Measurements from ENCODE around the gene PTPRK. TPM values are rescaled to one million over a fixed set of nuclear protein-coding genes. Genes with fewer than 3 reads are reported as not detected.

Gene PTPRK
- total and polyA plus RNA-seq, 12 donors = 7.5 to 47.7 (median 35.7) TPM

DNA sequence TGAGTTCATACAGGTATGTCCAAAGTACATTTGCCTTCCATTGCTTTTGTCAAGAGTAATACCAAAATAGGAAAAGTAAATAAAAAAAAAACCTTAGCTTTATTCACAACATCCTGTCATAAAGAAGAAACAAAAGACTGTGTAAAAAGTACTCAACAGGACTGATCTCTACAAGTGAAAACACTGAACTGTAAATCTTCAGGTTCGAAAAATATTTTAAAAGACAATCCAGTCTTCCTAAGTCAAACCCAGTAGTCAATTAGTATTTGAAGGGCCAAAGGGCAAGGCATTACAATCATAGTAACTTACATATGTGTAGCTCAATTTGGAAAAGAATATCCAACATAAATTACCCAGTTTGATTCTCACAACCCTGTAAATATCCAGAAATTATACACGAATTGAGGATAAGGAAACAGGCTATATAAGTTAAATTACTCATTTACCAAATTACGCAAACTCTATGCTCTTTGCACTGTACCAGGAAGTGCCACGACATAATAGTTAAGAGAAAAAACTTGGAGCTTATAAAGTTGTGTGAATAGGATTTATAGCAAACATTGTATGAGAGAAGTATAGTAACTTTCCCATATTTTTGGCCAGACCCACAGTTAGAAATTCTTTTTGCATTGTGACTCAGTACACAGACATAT is 21.2 kb downstream of the PTPRK start:
- TF ChIP-seq, protein P1, sequence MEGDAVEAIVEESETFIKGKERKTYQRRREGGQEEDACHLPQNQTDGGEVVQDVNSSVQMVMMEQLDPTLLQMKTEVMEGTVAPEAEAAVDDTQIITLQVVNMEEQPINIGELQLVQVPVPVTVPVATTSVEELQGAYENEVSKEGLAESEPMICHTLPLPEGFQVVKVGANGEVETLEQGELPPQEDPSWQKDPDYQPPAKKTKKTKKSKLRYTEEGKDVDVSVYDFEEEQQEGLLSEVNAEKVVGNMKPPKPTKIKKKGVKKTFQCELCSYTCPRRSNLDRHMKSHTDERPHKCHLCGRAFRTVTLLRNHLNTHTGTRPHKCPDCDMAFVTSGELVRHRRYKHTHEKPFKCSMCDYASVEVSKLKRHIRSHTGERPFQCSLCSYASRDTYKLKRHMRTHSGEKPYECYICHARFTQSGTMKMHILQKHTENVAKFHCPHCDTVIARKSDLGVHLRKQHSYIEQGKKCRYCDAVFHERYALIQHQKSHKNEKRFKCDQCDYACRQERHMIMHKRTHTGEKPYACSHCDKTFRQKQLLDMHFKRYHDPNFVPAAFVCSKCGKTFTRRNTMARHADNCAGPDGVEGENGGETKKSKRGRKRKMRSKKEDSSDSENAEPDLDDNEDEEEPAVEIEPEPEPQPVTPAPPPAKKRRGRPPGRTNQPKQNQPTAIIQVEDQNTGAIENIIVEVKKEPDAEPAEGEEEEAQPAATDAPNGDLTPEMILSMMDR (IDR thresholded peaks at IDR 0.05) = no peak
- no peak overlapping the region for H3K27ac ChIP-seq
- H3K4me1 ChIP-seq = peaks cover 0 to 46% (median 24%) of the 10 kb centered on the region in 9 donors
- H3K27me3 ChIP-seq = no peaks in the 10 kb centered on the region
- intact Hi-C loops (cut with DNase I) = no loop called here
- no peak for ATAC-seq
- no peaks in the 10 kb centered on the region for H3K9me3 ChIP-seq
- no peak for DNase-seq
- H3K4me3 ChIP-seq = no peak overlapping the region
- no peaks in the 10 kb centered on the region for H3K36me3 ChIP-seq
- 74 to 80% methylated on average over 4 of the region's 4 CpGs for WGBS, 2 donors

DNA sequence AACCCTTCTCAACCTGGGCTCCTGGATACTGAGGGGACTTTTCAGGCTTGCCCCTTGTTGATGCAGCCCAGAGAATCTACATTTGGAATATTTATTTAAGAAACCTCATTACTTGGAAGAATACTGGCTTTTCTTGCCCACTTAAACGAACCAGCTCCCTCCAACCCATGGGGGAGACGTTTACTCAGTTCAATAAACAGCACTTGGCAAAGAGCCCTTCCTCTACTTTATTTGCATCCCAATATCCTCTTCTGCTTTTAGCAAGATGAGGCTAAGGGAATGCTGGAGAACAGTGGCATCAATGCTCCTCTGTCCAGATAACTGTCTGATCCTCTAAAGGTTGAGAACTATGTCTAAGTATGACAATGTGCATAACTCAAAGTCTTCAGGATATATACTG is 22.2 kb downstream of the PTPRK start:
- TF ChIP-seq, protein P1 (IDR thresholded peaks at IDR 0.05) = no peak
- Histone ChIP-seq H3K36me3 (no peaks in the 10 kb centered on the region), H3K27ac (no peak overlapping the region), H3K9me3 (no peaks in the 10 kb centered on the region), H3K4me3 (no peak overlapping the region), H3K27me3 (no peaks in the 10 kb centered on the region), H3K4me1 (peaks cover 0 to 47% (median 21%) of the 10 kb centered on the region in 9 donors)
- 32 to 38% methylated on average over 2 of the region's 2 CpGs for WGBS, 2 donors
- ATAC-seq (no peak), DNase-seq (no peak)
- intact Hi-C loops (cut with DNase I) = no loop called here

DNA sequence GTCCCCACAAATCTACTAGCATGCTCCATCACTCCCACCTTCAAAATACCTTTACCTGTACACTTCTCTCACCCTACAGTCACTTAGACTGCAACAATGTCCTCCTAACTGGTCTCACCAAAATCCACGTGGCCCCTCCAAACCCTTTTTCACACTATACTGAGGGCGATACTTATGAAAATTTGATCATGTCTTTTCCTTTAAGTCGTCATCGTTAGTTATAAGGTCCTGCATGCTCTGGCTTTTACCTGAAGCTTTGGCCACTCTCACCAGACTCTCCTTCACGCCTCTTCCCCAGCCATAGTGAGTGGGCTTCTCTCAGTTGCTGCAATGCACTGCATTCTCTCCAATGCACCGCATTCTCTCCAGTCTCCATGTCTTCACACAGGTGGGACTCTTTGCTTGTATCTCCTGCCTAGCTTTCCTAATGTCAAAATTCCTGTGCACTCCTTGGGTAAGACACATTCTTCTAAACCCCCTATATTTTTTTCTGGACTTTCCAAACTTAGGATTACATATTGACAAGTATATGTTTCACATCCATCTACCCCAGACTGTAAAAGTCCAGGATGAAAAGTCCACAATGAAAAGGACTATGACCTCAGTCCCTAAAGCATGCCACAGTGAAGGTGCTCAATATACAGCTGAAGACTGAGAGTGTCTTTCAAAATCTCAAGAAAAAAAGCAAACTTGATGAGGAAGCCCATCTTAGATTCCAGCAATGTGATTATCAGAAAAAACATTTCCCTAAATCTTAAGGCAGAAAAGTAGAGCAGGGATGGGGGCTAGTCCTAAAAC is 24.7 kb downstream of the PTPRK start:
- Histone ChIP-seq H3K27me3 (no peaks in the 10 kb centered on the region), H3K27ac (no peak overlapping the region), H3K4me1 (peaks cover 2 to 64% (median 29%) of the 10 kb centered on the region in 9 donors), H3K36me3 (no peaks in the 10 kb centered on the region), H3K9me3 (no peaks in the 10 kb centered on the region), H3K4me3 (no peak overlapping the region)
- ATAC-seq (no peak), DNase-seq (no peak)
- TF ChIP-seq, protein P1 (IDR thresholded peaks at IDR 0.05) = no peak
- WGBS, 2 donors = 95 to 97% methylated on average over 6 of the region's 6 CpGs
- intact Hi-C loops (cut with DNase I) = no loop called here

DNA sequence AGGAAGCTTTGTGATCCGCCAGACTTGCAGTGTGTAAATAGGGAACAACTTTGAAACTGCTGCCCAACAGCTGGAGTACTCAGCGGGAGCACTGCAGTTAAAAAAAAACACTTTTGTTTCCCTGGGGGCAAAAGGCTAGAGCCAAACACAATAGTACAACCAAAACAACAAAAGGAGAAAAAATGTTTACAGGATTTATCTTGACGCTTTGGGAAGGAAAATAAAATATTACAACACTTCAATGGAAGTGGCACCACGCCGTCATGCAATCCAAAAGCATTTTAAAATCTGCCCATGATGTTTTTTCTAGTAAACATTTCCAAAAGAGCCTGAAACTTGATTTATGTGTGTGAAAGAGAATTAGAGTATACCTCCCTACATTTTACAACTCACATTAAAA is 26.0 kb downstream of the PTPRK start:
- DNase-seq = peak in 1 of 2 donors; percentile 24
- no peak for ATAC-seq
- H3K4me3 ChIP-seq = peak overlapping the region in 4 of 10 donors; percentile 5 to 12 (median 11)

More for the DNA sequence above, 26.0 kb downstream of the PTPRK start:
- intact Hi-C loops (cut with DNase I) = no loop called here
- 46 to 54% methylated on average over 5 of the region's 5 CpGs for WGBS, 2 donors
- Histone ChIP-seq H3K27ac (peak overlapping the region in 1 of 10 donors; percentile 5), H3K9me3 (no peaks in the 10 kb centered on the region), H3K27me3 (no peaks in the 10 kb centered on the region), H3K36me3 (no peaks in the 10 kb centered on the region), H3K4me1 (peaks cover 2 to 64% (median 33%) of the 10 kb centered on the region in 9 donors)
- TF ChIP-seq, protein P1 (IDR thresholded peaks at IDR 0.05) = no peak
